K562 (cell line): ENCODE results near the gene NUP85. TPM values are rescaled to one million over a fixed set of nuclear protein-coding genes. Genes with fewer than 3 reads are reported as not detected.
A peak's percentile ranks its signal among the peaks of the same experiment; 100 is the strongest.

Source experiments
- ATAC-seq: fragments of 200-7000 bp; cut with Tn5 transposase; 3 replicates; pipeline ENCODE4 v1.9.1; 2020; ENCODE audit warnings: moderate library complexity
- BruUV-seq: library from RNA; stranded (reverse); fragments of 400-500 nt; replicated peaks from 2 replicates; lab custom pipeline; 2021; lab: Mats Ljungman, UMichigan
- CTCF ChIA-PET: fragments of 300-600 bp; formaldehyde crosslinking; extraction: SDS; loops from one replicate; lab custom pipeline; 2021; ENCODE audit warnings: low intra/inter-chr PET ratio; lab: Yijun Ruan, JAX
- POLR2A ChIA-PET: fragments of 300-600, 350-650 bp; sonication (Branson Sonifier 250); formaldehyde crosslinking; extraction: SDS; loops from one replicate; lab custom pipeline; 2021; ENCODE audit warnings: antibody characterized with exemption, inconsistent platforms; lab: Yijun Ruan, JAX
- DNase-seq, 4 experiments: peaks; one replicate each; pipeline versions ENCODE4 v3.0.0 to v3.0.0-alpha.2; 2011 to 2018; ENCODE audit warnings: low spot score in 3 of 4, mixed read lengths in 3 of 4; ENCODE audit errors: extremely low read depth in 1 of 4
- FAIRE-seq: peaks from 2 replicates; lab custom pipeline; 2011; peaks lifted over from hg19 to GRCh38; lab: Jason Lieb, UNC
- H2AFZ ChIP-seq: 2 replicates; pipeline ENCODE4 v1.6.0; 2011; ENCODE audit warnings: low read depth, low read length, control low read depth, inconsistent platforms
- H3K27ac ChIP-seq: fragments of 200-600 bp; 3 replicates; pipeline ENCODE4 v1.8.0; 2011; ENCODE audit warnings: low read depth, mild to moderate bottlenecking, control low read depth, inconsistent platforms, low read length, moderate library complexity, mixed read lengths; ENCODE audit errors: extremely low read depth
- H3K27me3 ChIP-seq, 2 experiments: fragments of 300-600 bp in 1 of 2; 2 replicates in 1 of 2; 3 replicates in 1 of 2; pipeline versions ENCODE4 v1.6.0 to v1.8.0; 2011; ENCODE audit warnings: inconsistent platforms in 2 of 2, low read length in 2 of 2, mild to moderate bottlenecking in 1 of 2, mixed read lengths in 1 of 2, moderate library complexity in 1 of 2; ENCODE audit not compliant: control insufficient read depth in 2 of 2, insufficient read depth in 2 of 2
- H3K36me3 ChIP-seq: fragments of 300-600 bp; 3 replicates; pipeline ENCODE4 v1.8.0; 2011; ENCODE audit warnings: mild to moderate bottlenecking, low read length, inconsistent platforms; ENCODE audit not compliant: control insufficient read depth, insufficient read depth
- H3K4me1 ChIP-seq, 2 experiments: fragments of 200-600 bp in 1 of 2; replicated peaks in 1 of 2; 2 replicates in 1 of 2; 3 replicates in 1 of 2; pipeline versions ENCODE4 v1.5.1 to v1.8.0; 2011; ENCODE audit warnings: inconsistent platforms in 2 of 2, low read length in 2 of 2, mild to moderate bottlenecking in 1 of 2, mixed read lengths in 1 of 2, moderate library complexity in 1 of 2; ENCODE audit not compliant: control insufficient read depth in 2 of 2, insufficient read depth in 2 of 2
- H3K4me2 ChIP-seq: 2 replicates; pipeline ENCODE4 v1.6.1; 2011; ENCODE audit warnings: low read length, control low read depth, inconsistent platforms, mixed read lengths; ENCODE audit not compliant: insufficient read depth
- H3K4me3 ChIP-seq: fragments of 200-600 bp; sonication (generic), shearing (Covaris generic); 2 replicates; pipeline ENCODE4 v1.5.1; 2016; ENCODE audit warnings: control low read depth, inconsistent platforms
- H3K79me2 ChIP-seq: fragments of 200-600 bp; 3 replicates; pipeline ENCODE4 v1.8.0; 2011; ENCODE audit warnings: low read length, inconsistent platforms; ENCODE audit not compliant: control insufficient read depth, insufficient read depth
- H3K9ac ChIP-seq, 2 experiments: 2 replicates each; pipeline versions ENCODE4 v1.6.0 to v1.6.1; 2011; ENCODE audit warnings: low read depth in 2 of 2, low read length in 2 of 2, control low read depth in 1 of 2, inconsistent platforms in 1 of 2, mild to moderate bottlenecking in 1 of 2, mixed read lengths in 1 of 2; ENCODE audit not compliant: insufficient read depth in 1 of 2
- H3K9me1 ChIP-seq: one replicate; pipeline ENCODE4 v1.6.0; 2011; ENCODE audit warnings: inconsistent platforms, mild to moderate bottlenecking, low read length, moderate library complexity; ENCODE audit not compliant: control insufficient read depth, insufficient read depth
- H3K9me3 ChIP-seq: replicated peaks from 2 replicates; pipeline ENCODE4 v1.5.1; 2011; ENCODE audit warnings: low read depth, low read length, inconsistent platforms; ENCODE audit not compliant: control insufficient read depth, insufficient read depth
- H4K20me1 ChIP-seq: replicated peaks from 2 replicates; pipeline ENCODE4 v1.6.1; 2011; ENCODE audit warnings: low read length, inconsistent platforms, mixed read lengths; ENCODE audit not compliant: control insufficient read depth, insufficient read depth
- ARID1B ChIP-seq: fragments of 450-650 bp; IDR thresholded peaks from 2 replicates; pipeline ENCODE4 v1.6.1; 2016; ENCODE audit warnings: antibody characterized with exemption, mild to moderate bottlenecking, inconsistent platforms
- CBX1 ChIP-seq: sonication (generic); IDR thresholded peaks from 2 replicates; pipeline ENCODE4 v1.6.1; 2016; ENCODE audit warnings: antibody characterized with exemption, low read depth, mild to moderate bottlenecking
- CC2D1A ChIP-seq: fragments of 450-650 bp; IDR thresholded peaks from 2 replicates; pipeline ENCODE4 v1.6.1; 2017; ENCODE audit warnings: mild to moderate bottlenecking
- EGR1 ChIP-seq: fragments of 450-650 bp; conservative IDR thresholded peaks from 2 replicates; pipeline ENCODE4 v1.6.1; 2017; ENCODE audit warnings: mild to moderate bottlenecking
- ELF4 ChIP-seq: fragments of 450-650 bp; formaldehyde crosslinking; IDR thresholded peaks from 2 replicates; pipeline ENCODE4 v1.4.0; 2022; ENCODE audit warnings: missing genetic modification characterization
- HDAC1 ChIP-seq, 2 experiments: fragments of 450-650 bp; IDR thresholded peaks; 2 replicates each; pipeline ENCODE4 v1.6.1; 2016 to 2017; ENCODE audit warnings: inconsistent platforms in 1 of 2, mild to moderate bottlenecking in 1 of 2, moderate library complexity in 1 of 2
- HDGF ChIP-seq: fragments of 450-650 bp; IDR thresholded peaks from 2 replicates; pipeline ENCODE4 v1.6.1; 2016
- JUNB ChIP-seq: fragments of 450-650 bp; formaldehyde crosslinking; conservative IDR thresholded peaks from 2 replicates; pipeline ENCODE4 v1.4.0; 2020; ENCODE audit warnings: mild to moderate bottlenecking
- NBN ChIP-seq: fragments of 450-650 bp; IDR thresholded peaks from 2 replicates; pipeline ENCODE4 v1.6.1; 2016; ENCODE audit warnings: low read depth, mild to moderate bottlenecking
- SMARCA5 ChIP-seq: fragments of 450-650 bp; IDR thresholded peaks from 2 replicates; pipeline ENCODE4 v1.6.1; 2016
- TAF1 ChIP-seq: IDR thresholded peaks from 2 replicates; pipeline ENCODE4 v1.6.1; 2011; ENCODE audit warnings: mild to moderate bottlenecking, low read length, moderate library complexity; ENCODE audit not compliant: insufficient read depth, control insufficient read depth, severe bottlenecking; ENCODE audit errors: extremely low read depth
- TFAP4 ChIP-seq: sonication (generic); formaldehyde crosslinking; IDR thresholded peaks from 2 replicates; pipeline ENCODE4 v1.8.0; 2022; ENCODE audit warnings: missing genetic modification reagents, mild to moderate bottlenecking, moderate library complexity, borderline replicate concordance
- VEZF1 ChIP-seq: fragments of 200-800 bp; sonication (Bioruptor generic); IDR thresholded peaks from 2 replicates; pipeline ENCODE4 v1.6.1; 2017; ENCODE audit warnings: missing genetic modification characterization, missing compliant biosample characterization
- ZBTB26 ChIP-seq: fragments of 450-650 bp; formaldehyde crosslinking; IDR thresholded peaks from 2 replicates; pipeline ENCODE4 v1.4.0; 2022; ENCODE audit warnings: missing genetic modification characterization
- ZBTB5 ChIP-seq: fragments of 450-650 bp; IDR thresholded peaks from 2 replicates; pipeline ENCODE4 v1.6.1; 2017; ENCODE audit warnings: antibody characterized with exemption
- WGBS: fragments of 100-300 bp; shearing (Covaris generic); methylation state at CpG from one replicate; pipeline ENCODE4 v1.1.6; 2016; ENCODE audit warnings: low coverage, mixed read lengths; ENCODE audit not compliant: insufficient coverage; ENCODE audit errors: missing lambda C conversion rate; 5-methylcytosine and 5-hydroxymethylcytosine counted together
- in situ Hi-C: fragments of 300-500 bp; cut with MboI; formaldehyde crosslinking; loops from 4 replicates; pipeline ENCODE4 v1.15.0; 2018; ENCODE audit warnings: inconsistent platforms, mixed read lengths
- intact Hi-C: fragments of 100-400 bp; cut with micrococcal nuclease; formaldehyde crosslinking; loops from 2 replicates; pipeline ENCODE4 v1.14.2; 2022
- polyA plus RNA-seq, 8 experiments: library from polyadenylated mRNA; depleted of rRNA in 4 of 8; stranded (reverse) in 5 of 8; unstranded in 3 of 8; fragments of >200 nt; fragmentation: Nextera tagmentation in 2 of 8; fragmentation: Illumina TruSeq in 1 of 8; extraction: Ambion mirVana in 2 of 8; extraction: Trizol in 1 of 8; gene quantifications; 2 replicates each; pipeline versions ENCODE4 v1.2.1 to v1.2.3, GENCODE V29; 2011 to 2014; ENCODE audit warnings: inconsistent platforms in 1 of 8, missing spikeins in 1 of 8
- total RNA-seq, 7 experiments: library from RNA; depleted of rRNA in 6 of 7; stranded (reverse); fragments of >200 nt in 6 of 7; fragmentation: Illumina TruSeq in 2 of 7; extraction: Trizol in 2 of 7; gene quantifications; 2 replicates each; pipeline versions ENCODE4 v1.2.1 to v1.2.3, GENCODE V29; 2011 to 2021; ENCODE audit warnings: low replicate concordance in 1 of 7

The NUP85 gene
- total and polyA plus RNA-seq, 9 of the 15 experiments (the other 6 are each of a cell fraction or from before 2014, with no cell fraction given): 50.2 to 177 (median 110) TPM

- peaks cover 44% of the 10 kb centered on the region for H3K79me2 ChIP-seq
- in situ Hi-C loops (no loop called here), intact Hi-C loops (loop anchor here (5.0 kb wide), 1 partner anchor 52 kb away; the partner anchor contains the start of gene NT5C)
- BruUV-seq: no TSS peak
- H3K4me2 ChIP-seq: peak overlapping the region; percentile 86
- peak in 2 of 4 experiments; percentile 22 to 49 for DNase-seq
- peak overlapping the region; percentile 70 for H2AFZ ChIP-seq
- H3K4me3 ChIP-seq: no peak overlapping the region
- peak; percentile 35 for FAIRE-seq
- no peaks in the 10 kb centered on the region for H3K27me3 ChIP-seq
- POLR2A ChIA-PET: interaction anchor here (0.6 to 2.2 kb wide), 14 partner anchors 8 to 183 kb away, joined by 3 to 17 read pairs (median 5); partner anchors contain the start of genes JPT1 and NUP85
- WGBS: 45% methylated on average over 8 of the region's 9 CpGs
- H3K36me3 ChIP-seq: peaks cover 19% of the 10 kb centered on the region
- peaks cover 19 to 26% of the 10 kb centered on the region in 2 experiments; a peak in 4 of 5 replicates for H3K4me1 ChIP-seq
- H3K9me1 ChIP-seq: no peaks in the 10 kb centered on the region
- CTCF ChIA-PET: interaction anchor here (0.6 kb wide), 1 partner anchor 261 kb away, joined by 3 read pairs; no protein-coding TSS in a partner anchor
- peak; percentile 14 for ATAC-seq
- H3K9me3 ChIP-seq: no peaks in the 10 kb centered on the region
- H3K27ac ChIP-seq: peak overlapping the region; percentile 100
- no peaks in the 10 kb centered on the region for H4K20me1 ChIP-seq
- H3K9ac ChIP-seq: peak overlapping the region in 1 of 2 experiments; percentile 99; a peak in 3 of 4 replicates
- TF ChIP-seq TFAP4: peak; percentile 55; the same call in 1 of the 2 replicates
- TF ChIP-seq ARID1B: 0 out of 2 replicates have a peak, but pooled peaks have one; percentile 8
- peak; percentile 61; the same call in 1 of the 2 replicates for TF ChIP-seq NBN
- 0 out of 2 replicates have a peak, but pooled peaks have one; percentile 9 for TF ChIP-seq ZBTB26 (CRISPR knock-in tag)
- no peak for TF ChIP-seq TAF1
- peak; percentile 48; the same call in 1 of the 2 replicates for TF ChIP-seq VEZF1 (CRISPR knock-in tag)
- no peak for TF ChIP-seq JUNB (CRISPR knock-in tag)
- peak; percentile 54; the same call in 1 of the 2 replicates for TF ChIP-seq SMARCA5
- 0 out of 2 replicates have a peak, but pooled peaks have one; percentile 15 for TF ChIP-seq ELF4 (CRISPR knock-in tag)
- TF ChIP-seq EGR1: peak; percentile 34; the same call in 1 of the 2 replicates
- peak in 1 of 2 experiments; percentile 23; a peak in 1 of 4 replicates for TF ChIP-seq HDAC1 (IDR thresholded peaks at IDR 0.05)
- no peak for TF ChIP-seq CBX1
- 0 out of 2 replicates have a peak, but pooled peaks have one; percentile 17 for TF ChIP-seq CC2D1A
- 0 out of 2 replicates have a peak, but pooled peaks have one; percentile 57 for TF ChIP-seq ZBTB5
- 0 out of 2 replicates have a peak, but pooled peaks have one; percentile 68 for TF ChIP-seq HDGF
These were observed 21.2 kb upstream of the NUP85 start for GRCh38 chr17:75183999-75184884.
